SK-N-SH (cell line): Measurements from ENCODE around the gene CSNK1G2. TPM values are rescaled to one million over a fixed set of nuclear protein-coding genes. Genes with fewer than 3 reads are reported as not detected.

Experiments used
- CTCF ChIA-PET: fragments of 300-600, 350-600 bp; formaldehyde crosslinking; extraction: SDS; loops from one replicate; lab custom pipeline; 2021; lab: Yijun Ruan, JAX
- POLR2A ChIA-PET: fragments of 350-600 bp; sonication (Branson Sonifier 250); formaldehyde crosslinking; extraction: SDS; loops from one replicate; lab custom pipeline; 2020; ENCODE audit warnings: antibody characterized with exemption, inconsistent platforms; lab: Yijun Ruan, JAX
- DNase-seq: peaks from one replicate; pipeline ENCODE4 v3.0.0; 2012
- H2AFZ ChIP-seq: fragments of 200-600 bp; sonication (generic); 2 replicates; pipeline ENCODE4 v1.8.1; 2016; ENCODE audit warnings: antibody characterized with exemption, mild to moderate bottlenecking, low read depth
- H3F3A ChIP-seq: fragments of 200-600 bp; sonication (generic); replicated peaks from 2 replicates; pipeline ENCODE3; 2016; ENCODE audit warnings: antibody characterized with exemption, mild to moderate bottlenecking; ENCODE audit not compliant: insufficient read depth
- H3K27ac ChIP-seq, 2 experiments: fragments of 200-500 bp in 1 of 2; fragments of 200-600 bp in 1 of 2; sonication (Bioruptor generic) in 1 of 2; sonication (generic), shearing (Covaris generic) in 1 of 2; 2 replicates each; pipeline versions ENCODE4 v1.5.1 to v1.6.1; 2014 to 2016; ENCODE audit warnings: low read depth in 2 of 2, inconsistent platforms in 1 of 2, low read length in 1 of 2, mild to moderate bottlenecking in 1 of 2, mixed read lengths in 1 of 2
- H3K27me3 ChIP-seq: fragments of 200-600 bp; sonication (generic), shearing (Covaris generic); 2 replicates; pipeline ENCODE4 v1.6.1; 2016; ENCODE audit warnings: mixed run types; ENCODE audit not compliant: insufficient read depth
- H3K36me3 ChIP-seq, 2 experiments: fragments of 200-500 bp in 1 of 2; fragments of 200-600 bp in 1 of 2; sonication (Bioruptor generic) in 1 of 2; sonication (generic) in 1 of 2; replicated peaks in 1 of 2; 2 replicates each; pipeline versions ENCODE3 to v1.5.1; 2014 to 2016; ENCODE audit warnings: low read length in 1 of 2, mild to moderate bottlenecking in 1 of 2; ENCODE audit not compliant: insufficient read depth in 2 of 2, control insufficient read depth in 1 of 2
- H3K4me1 ChIP-seq, 2 experiments: fragments of 200-500 bp in 1 of 2; fragments of 200-600 bp in 1 of 2; sonication (Bioruptor generic) in 1 of 2; sonication (generic), shearing (Covaris generic) in 1 of 2; 2 replicates each; pipeline versions ENCODE4 v1.5.1 to v1.6.1; 2014 to 2016; ENCODE audit warnings: low read depth in 1 of 2, low read length in 1 of 2, mixed run types in 1 of 2; ENCODE audit not compliant: insufficient read depth in 2 of 2, control insufficient read depth in 1 of 2
- H3K4me2 ChIP-seq: fragments of 200-600 bp; sonication (generic), shearing (Covaris generic); 2 replicates; pipeline ENCODE4 v1.6.1; 2017; ENCODE audit warnings: mixed run types
- H3K4me3 ChIP-seq, 2 experiments: fragments of 200-500 bp in 1 of 2; fragments of 200-600 bp in 1 of 2; sonication (Bioruptor generic) in 1 of 2; sonication (generic), shearing (Covaris generic) in 1 of 2; 2 replicates each; pipeline versions ENCODE4 v1.5.1 to v1.8.1; 2014 to 2016; ENCODE audit warnings: low read depth in 2 of 2, inconsistent platforms in 1 of 2, low read length in 1 of 2, mild to moderate bottlenecking in 1 of 2, mixed read lengths in 1 of 2, moderate library complexity in 1 of 2
- H3K79me2 ChIP-seq: fragments of 200-600 bp; sonication (generic); 2 replicates; pipeline ENCODE4 v1.8.1; 2017; ENCODE audit warnings: mild to moderate bottlenecking; ENCODE audit not compliant: insufficient read depth
- H3K9ac ChIP-seq: fragments of 200-600 bp; sonication (generic); 2 replicates; pipeline ENCODE4 v1.6.1; 2017; ENCODE audit warnings: mixed run types
- H3K9me2 ChIP-seq: fragments of 200-600 bp; sonication (generic); 2 replicates; pipeline ENCODE4 v1.6.1; 2017; ENCODE audit warnings: mixed run types
- H3K9me3 ChIP-seq: fragments of 200-600 bp; sonication (generic); 2 replicates; pipeline ENCODE4 v1.6.1; 2017; ENCODE audit warnings: mixed run types, mild to moderate bottlenecking, moderate library complexity
- H4K20me1 ChIP-seq: fragments of 200-600 bp; sonication (generic); 2 replicates; pipeline ENCODE4 v1.6.1; 2017; ENCODE audit warnings: mild to moderate bottlenecking, mixed run types; ENCODE audit not compliant: insufficient read depth
- CHD2 ChIP-seq: fragments of 150-350 bp; IDR thresholded peaks from 2 replicates; pipeline ENCODE4 v1.6.1; 2018; ENCODE audit warnings: low read length; ENCODE audit not compliant: partially characterized antibody
- ELF1 ChIP-seq: IDR thresholded peaks from 2 replicates; pipeline ENCODE4 v1.4.0; 2012
- FOSL2 ChIP-seq: IDR thresholded peaks from 2 replicates; pipeline ENCODE4 v1.4.0; 2012; ENCODE audit warnings: low read depth, mild to moderate bottlenecking, moderate library complexity, borderline replicate concordance
- GABPA ChIP-seq: IDR thresholded peaks from 2 replicates; pipeline ENCODE4 v1.4.0; 2012; ENCODE audit warnings: low read depth, mild to moderate bottlenecking
- JUND ChIP-seq: IDR thresholded peaks from 2 replicates; pipeline ENCODE4 v1.4.0; 2012
- MXI1 ChIP-seq: IDR thresholded peaks from 2 replicates; pipeline ENCODE4 v1.6.1; 2012; ENCODE audit warnings: mild to moderate bottlenecking, low read depth, low read length, improper control_type of control experiment
- NRF1 ChIP-seq: IDR thresholded peaks from 2 replicates; pipeline ENCODE4 v1.6.1; 2012; ENCODE audit warnings: low read depth, mild to moderate bottlenecking, low read length
- POLR2AphosphoS5 ChIP-seq: IDR thresholded peaks from 2 replicates; pipeline ENCODE4 v1.6.1; 2012; ENCODE audit warnings: low read depth, low read length
- SIN3A ChIP-seq: IDR thresholded peaks from 2 replicates; pipeline ENCODE4 v1.6.1; 2012; ENCODE audit warnings: low read depth, mild to moderate bottlenecking, low read length, moderate library complexity, borderline replicate concordance
- SMC3 ChIP-seq: IDR thresholded peaks from 2 replicates; pipeline ENCODE4 v1.6.1; 2012; ENCODE audit warnings: low read depth, low read length, improper control_type of control experiment
- USF1 ChIP-seq: IDR thresholded peaks from 2 replicates; pipeline ENCODE4 v1.4.0; 2012; ENCODE audit warnings: low read depth, borderline replicate concordance
- USF2 ChIP-seq: fragments of 150-350 bp; IDR thresholded peaks from 2 replicates; pipeline ENCODE4 v1.6.1; 2017; ENCODE audit warnings: antibody characterized with exemption, low read length, low read depth, borderline replicate concordance
- YY1 ChIP-seq: IDR thresholded peaks from 2 replicates; pipeline ENCODE4 v1.4.0; 2012; ENCODE audit warnings: low read depth, mild to moderate bottlenecking
- WGBS: methylation state at CpG from one replicate; pipeline ENCODE4 v1.1.6; 2017; ENCODE audit warnings: low lambda C conversion rate; 5-methylcytosine and 5-hydroxymethylcytosine counted together
- polyA plus RNA-seq, 3 experiments: library from polyadenylated mRNA; depleted of rRNA; stranded (reverse); fragments of >200 nt; gene quantifications; 2 replicates each; pipeline ENCODE4 v1.2.3, GENCODE V29; 2012
- TF ChIP-seq, protein P1 (sequence below): IDR thresholded peaks from 2 replicates; pipeline ENCODE4 v1.6.1; 2012; ENCODE audit warnings: mild to moderate bottlenecking, low read depth, low read length, moderate library complexity
- TF ChIP-seq, protein P2 (sequence below): IDR thresholded peaks from 2 replicates; pipeline ENCODE4 v1.4.0; 2012; ENCODE audit warnings: low read depth
- TF ChIP-seq, protein P3 (sequence below): fragments of 150-350 bp; IDR thresholded peaks from 2 replicates; pipeline ENCODE4 v1.6.1; 2016; ENCODE audit warnings: mild to moderate bottlenecking, low read depth, low read length
- TF ChIP-seq, protein P4 (sequence below): IDR thresholded peaks from 2 replicates; pipeline ENCODE4; 2012
- TF ChIP-seq, protein P5 (sequence below): fragments of 200-600 bp; sonication (generic); IDR thresholded peaks from 2 replicates; pipeline ENCODE4 v1.6.1; 2017; ENCODE audit warnings: antibody characterized with exemption, mild to moderate bottlenecking, moderate library complexity

CSNK1G2 gene
- polyA plus RNA-seq, 1 of the 3 experiments (the other 2 are of a cell fraction): 79.4 TPM

- TF ChIP-seq, protein P1, sequence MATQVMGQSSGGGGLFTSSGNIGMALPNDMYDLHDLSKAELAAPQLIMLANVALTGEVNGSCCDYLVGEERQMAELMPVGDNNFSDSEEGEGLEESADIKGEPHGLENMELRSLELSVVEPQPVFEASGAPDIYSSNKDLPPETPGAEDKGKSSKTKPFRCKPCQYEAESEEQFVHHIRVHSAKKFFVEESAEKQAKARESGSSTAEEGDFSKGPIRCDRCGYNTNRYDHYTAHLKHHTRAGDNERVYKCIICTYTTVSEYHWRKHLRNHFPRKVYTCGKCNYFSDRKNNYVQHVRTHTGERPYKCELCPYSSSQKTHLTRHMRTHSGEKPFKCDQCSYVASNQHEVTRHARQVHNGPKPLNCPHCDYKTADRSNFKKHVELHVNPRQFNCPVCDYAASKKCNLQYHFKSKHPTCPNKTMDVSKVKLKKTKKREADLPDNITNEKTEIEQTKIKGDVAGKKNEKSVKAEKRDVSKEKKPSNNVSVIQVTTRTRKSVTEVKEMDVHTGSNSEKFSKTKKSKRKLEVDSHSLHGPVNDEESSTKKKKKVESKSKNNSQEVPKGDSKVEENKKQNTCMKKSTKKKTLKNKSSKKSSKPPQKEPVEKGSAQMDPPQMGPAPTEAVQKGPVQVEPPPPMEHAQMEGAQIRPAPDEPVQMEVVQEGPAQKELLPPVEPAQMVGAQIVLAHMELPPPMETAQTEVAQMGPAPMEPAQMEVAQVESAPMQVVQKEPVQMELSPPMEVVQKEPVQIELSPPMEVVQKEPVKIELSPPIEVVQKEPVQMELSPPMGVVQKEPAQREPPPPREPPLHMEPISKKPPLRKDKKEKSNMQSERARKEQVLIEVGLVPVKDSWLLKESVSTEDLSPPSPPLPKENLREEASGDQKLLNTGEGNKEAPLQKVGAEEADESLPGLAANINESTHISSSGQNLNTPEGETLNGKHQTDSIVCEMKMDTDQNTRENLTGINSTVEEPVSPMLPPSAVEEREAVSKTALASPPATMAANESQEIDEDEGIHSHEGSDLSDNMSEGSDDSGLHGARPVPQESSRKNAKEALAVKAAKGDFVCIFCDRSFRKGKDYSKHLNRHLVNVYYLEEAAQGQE: no peak
- TF ChIP-seq POLR2AphosphoS5: no peak
- TF ChIP-seq ELF1: no peak
- no peak for TF ChIP-seq FOSL2
- TF ChIP-seq NRF1: no peak
- TF ChIP-seq, protein P2, sequence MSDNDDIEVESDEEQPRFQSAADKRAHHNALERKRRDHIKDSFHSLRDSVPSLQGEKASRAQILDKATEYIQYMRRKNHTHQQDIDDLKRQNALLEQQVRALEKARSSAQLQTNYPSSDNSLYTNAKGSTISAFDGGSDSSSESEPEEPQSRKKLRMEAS: no peak
- no peak for TF ChIP-seq YY1
- TF ChIP-seq CHD2: no peak
Observed at GRCh38 chr19:1925544-1925943, 15.4 kb upstream of the CSNK1G2 start (continued).

GRCh38 chr19:1929021-1929742, 11.8 kb upstream of the CSNK1G2 start:
- H3K27ac ChIP-seq: no peak overlapping the region
- H3K9me3 ChIP-seq: no peaks in the 10 kb centered on the region
- peak; percentile 93 for DNase-seq
- peak overlapping the region; percentile 86 for H3K4me2 ChIP-seq
- H3K36me3 ChIP-seq: peaks cover 0 to 3% of the 10 kb centered on the region in 2 experiments
- no peaks in the 10 kb centered on the region for H3F3A ChIP-seq
- H3K4me1 ChIP-seq: peaks cover 6 to 8% of the 10 kb centered on the region in 2 experiments; a peak in 2 of 4 replicates
- no peaks in the 10 kb centered on the region for H4K20me1 ChIP-seq
- peak overlapping the region; percentile 83 for H2AFZ ChIP-seq
- 15% methylated on average over 15 of the region's 42 CpGs for WGBS
- H3K9me2 ChIP-seq: no peaks in the 10 kb centered on the region
- peak overlapping the region; percentile 45; the same call in 1 of the 2 replicates for H3K9ac ChIP-seq
- peak overlapping the region; percentile 36 to 64 for H3K4me3 ChIP-seq
- H3K27me3 ChIP-seq: no peaks in the 10 kb centered on the region
- ChIA-PET POLR2A (no interaction called here), CTCF (interaction anchor here (0.6 to 4.7 kb wide), 34 partner anchors 8 to 387 kb away, joined by 3 to 30 read pairs (median 6); partner anchors contain the start of genes ABHD17A, ADAT3, AP3D1 and BTBD2)
- no peaks in the 10 kb centered on the region for H3K79me2 ChIP-seq
- TF ChIP-seq, protein P3, sequence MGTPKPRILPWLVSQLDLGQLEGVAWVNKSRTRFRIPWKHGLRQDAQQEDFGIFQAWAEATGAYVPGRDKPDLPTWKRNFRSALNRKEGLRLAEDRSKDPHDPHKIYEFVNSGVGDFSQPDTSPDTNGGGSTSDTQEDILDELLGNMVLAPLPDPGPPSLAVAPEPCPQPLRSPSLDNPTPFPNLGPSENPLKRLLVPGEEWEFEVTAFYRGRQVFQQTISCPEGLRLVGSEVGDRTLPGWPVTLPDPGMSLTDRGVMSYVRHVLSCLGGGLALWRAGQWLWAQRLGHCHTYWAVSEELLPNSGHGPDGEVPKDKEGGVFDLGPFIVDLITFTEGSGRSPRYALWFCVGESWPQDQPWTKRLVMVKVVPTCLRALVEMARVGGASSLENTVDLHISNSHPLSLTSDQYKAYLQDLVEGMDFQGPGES: no peak
- TF ChIP-seq USF1: no peak
- TF ChIP-seq SMC3: peak; percentile 60
- TF ChIP-seq FOSL2: no peak
- peak; percentile 21; the same call in 1 of the 2 replicates for TF ChIP-seq MXI1
- no peak for TF ChIP-seq POLR2AphosphoS5
- TF ChIP-seq, protein P4, sequence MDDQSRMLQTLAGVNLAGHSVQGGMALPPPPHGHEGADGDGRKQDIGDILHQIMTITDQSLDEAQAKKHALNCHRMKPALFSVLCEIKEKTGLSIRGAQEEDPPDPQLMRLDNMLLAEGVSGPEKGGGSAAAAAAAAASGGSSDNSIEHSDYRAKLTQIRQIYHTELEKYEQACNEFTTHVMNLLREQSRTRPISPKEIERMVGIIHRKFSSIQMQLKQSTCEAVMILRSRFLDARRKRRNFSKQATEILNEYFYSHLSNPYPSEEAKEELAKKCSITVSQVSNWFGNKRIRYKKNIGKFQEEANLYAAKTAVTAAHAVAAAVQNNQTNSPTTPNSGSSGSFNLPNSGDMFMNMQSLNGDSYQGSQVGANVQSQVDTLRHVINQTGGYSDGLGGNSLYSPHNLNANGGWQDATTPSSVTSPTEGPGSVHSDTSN: no peak
- no peak for TF ChIP-seq USF2
- TF ChIP-seq ELF1: no peak
- TF ChIP-seq, protein P2: 0 out of 2 replicates have a peak, but pooled peaks have one; percentile 18
- peak; percentile 37; the same call in 1 of the 2 replicates for TF ChIP-seq SIN3A
- no peak for TF ChIP-seq CHD2
- TF ChIP-seq JUND: no peak
- no peak for TF ChIP-seq GABPA
- TF ChIP-seq NRF1: no peak
- TF ChIP-seq, protein P5, sequence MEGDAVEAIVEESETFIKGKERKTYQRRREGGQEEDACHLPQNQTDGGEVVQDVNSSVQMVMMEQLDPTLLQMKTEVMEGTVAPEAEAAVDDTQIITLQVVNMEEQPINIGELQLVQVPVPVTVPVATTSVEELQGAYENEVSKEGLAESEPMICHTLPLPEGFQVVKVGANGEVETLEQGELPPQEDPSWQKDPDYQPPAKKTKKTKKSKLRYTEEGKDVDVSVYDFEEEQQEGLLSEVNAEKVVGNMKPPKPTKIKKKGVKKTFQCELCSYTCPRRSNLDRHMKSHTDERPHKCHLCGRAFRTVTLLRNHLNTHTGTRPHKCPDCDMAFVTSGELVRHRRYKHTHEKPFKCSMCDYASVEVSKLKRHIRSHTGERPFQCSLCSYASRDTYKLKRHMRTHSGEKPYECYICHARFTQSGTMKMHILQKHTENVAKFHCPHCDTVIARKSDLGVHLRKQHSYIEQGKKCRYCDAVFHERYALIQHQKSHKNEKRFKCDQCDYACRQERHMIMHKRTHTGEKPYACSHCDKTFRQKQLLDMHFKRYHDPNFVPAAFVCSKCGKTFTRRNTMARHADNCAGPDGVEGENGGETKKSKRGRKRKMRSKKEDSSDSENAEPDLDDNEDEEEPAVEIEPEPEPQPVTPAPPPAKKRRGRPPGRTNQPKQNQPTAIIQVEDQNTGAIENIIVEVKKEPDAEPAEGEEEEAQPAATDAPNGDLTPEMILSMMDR: peak; percentile 80
